ENCODE results near the gene OR5AR1.

The OR5AR1 gene

DNA sequence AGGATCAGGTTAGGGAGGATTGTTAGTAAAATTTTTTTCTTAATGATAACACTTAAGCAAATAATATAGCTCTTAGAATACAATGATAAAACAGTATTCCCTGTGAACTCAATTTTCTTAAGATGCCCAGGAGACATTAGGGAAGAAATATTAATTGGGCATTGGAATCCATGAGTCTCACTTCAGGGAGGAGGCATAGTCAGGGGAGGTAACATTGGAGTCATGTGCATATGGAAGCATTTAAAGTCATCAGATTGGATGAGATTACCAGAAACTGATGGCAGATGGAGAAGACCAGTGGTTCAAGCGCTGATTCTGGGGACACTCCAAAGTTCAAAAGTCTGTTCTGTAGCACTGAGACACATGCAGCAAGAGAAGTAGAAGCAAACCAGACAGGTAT is 35.3 kb downstream of the OR5AR1 start, which contains the start of gene OR9G1:
OR9G1 (plus strand) TSS at position 301 of the 400 bp plus-strand sequence. CDS start 1,293 bp downstream, outside the sequence.
- Histone ChIP-seq H3K9me3 (ENCODE audit: control insufficient read depth in 1 of 2, low read length in 2 of 2) (no peaks in the 10 kb centered on the region), H3K36me3 (ENCODE audit: control insufficient read depth in 1 of 2, insufficient read depth in 2 of 2, low read length in 2 of 2) (no peaks in the 10 kb centered on the region), H3K27ac (ENCODE audit: low read length) (no peak within 1 kb of the TSS)

DNA sequence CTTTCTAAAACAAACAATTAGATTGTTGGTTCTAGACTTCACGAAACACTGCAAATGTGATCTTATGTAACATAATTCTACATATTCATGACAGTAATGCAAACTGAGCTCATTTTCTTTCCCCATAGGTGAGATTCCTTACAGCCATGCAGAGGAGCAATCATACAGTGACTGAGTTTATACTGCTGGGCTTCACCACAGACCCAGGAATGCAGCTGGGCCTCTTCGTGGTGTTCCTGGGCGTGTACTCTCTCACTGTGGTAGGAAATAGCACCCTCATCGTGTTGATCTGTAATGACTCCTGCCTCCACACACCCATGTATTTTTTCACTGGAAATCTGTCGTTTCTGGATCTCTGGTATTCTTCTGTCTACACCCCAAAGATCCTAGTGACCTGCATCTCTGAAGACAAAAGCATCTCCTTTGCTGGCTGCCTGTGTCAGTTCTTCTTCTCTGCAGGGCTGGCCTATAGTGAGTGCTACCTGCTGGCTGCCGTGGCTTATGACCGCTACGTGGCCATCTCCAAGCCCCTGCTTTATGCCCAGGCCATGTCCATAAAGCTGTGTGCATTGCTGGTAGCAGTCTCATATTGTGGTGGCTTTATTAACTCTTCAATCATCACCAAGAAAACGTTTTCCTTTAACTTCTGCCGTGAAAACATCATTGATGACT is 36.9 kb downstream of the OR5AR1 start:
- Histone ChIP-seq H3K27me3 (ENCODE audit: low read depth, low read length) (no peaks in the 10 kb centered on the region), H3K9me3 (ENCODE audit: control insufficient read depth in 1 of 2, low read length in 2 of 2) (no peaks in the 10 kb centered on the region), H3K27ac (ENCODE audit: low read length) (no peak overlapping the region), H3K36me3 (ENCODE audit: control insufficient read depth in 1 of 2, insufficient read depth in 2 of 2, low read length in 2 of 2) (no peaks in the 10 kb centered on the region), H3K4me1 (ENCODE audit: control insufficient read depth in 1 of 2, insufficient read depth in 2 of 2, low read length in 2 of 2) (no peaks in the 10 kb centered on the region), H3K4me3 (ENCODE audit: low read depth in 1 of 2, low read length in 2 of 2) (no peak overlapping the region)

More for the DNA sequence above, 35.3 kb downstream of the OR5AR1 start, which contains the start of gene OR9G1:
- Histone ChIP-seq H3K4me3 (ENCODE audit: low read depth in 1 of 2, low read length in 2 of 2) (no peak within 1 kb of the TSS), H3K4me1 (ENCODE audit: control insufficient read depth in 1 of 2, insufficient read depth in 2 of 2, low read length in 2 of 2) (no peaks in the 10 kb centered on the region), H3K27me3 (ENCODE audit: low read depth, low read length) (no peaks in the 10 kb centered on the region)

DNA sequence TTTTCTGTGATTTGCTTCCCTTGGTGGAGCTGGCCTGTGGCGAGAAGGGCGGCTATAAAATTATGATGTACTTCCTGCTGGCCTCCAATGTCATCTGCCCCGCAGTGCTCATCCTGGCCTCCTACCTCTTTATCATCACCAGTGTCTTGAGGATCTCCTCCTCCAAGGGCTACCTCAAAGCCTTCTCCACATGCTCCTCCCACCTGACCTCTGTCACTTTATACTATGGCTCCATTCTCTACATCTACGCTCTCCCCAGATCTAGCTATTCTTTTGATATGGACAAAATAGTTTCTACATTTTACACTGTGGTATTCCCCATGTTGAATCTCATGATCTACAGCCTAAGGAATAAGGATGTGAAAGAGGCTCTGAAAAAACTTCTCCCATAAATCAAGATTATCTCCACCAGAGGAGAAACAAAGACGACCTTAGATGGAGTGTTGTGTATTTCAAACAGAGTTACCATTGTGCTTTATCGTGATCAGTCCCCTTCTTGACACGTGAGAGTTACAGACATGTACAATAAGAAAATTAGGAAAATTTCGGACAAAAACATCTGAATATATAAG is 37.5 kb downstream of the OR5AR1 start:
- H3K27me3 ChIP-seq (ENCODE audit: low read depth, low read length), result no peaks in the 10 kb centered on the region
- H3K27ac ChIP-seq (ENCODE audit: low read length), result no peak overlapping the region
- H3K9me3 ChIP-seq (ENCODE audit: control insufficient read depth in 1 of 2, low read length in 2 of 2), result no peaks in the 10 kb centered on the region
- no peaks in the 10 kb centered on the region for H3K36me3 ChIP-seq (ENCODE audit: control insufficient read depth in 1 of 2, insufficient read depth in 2 of 2, low read length in 2 of 2)
- no peak overlapping the region for H3K4me3 ChIP-seq (ENCODE audit: low read depth in 1 of 2, low read length in 2 of 2)
- no peaks in the 10 kb centered on the region for H3K4me1 ChIP-seq (ENCODE audit: control insufficient read depth in 1 of 2, insufficient read depth in 2 of 2, low read length in 2 of 2)

DNA sequence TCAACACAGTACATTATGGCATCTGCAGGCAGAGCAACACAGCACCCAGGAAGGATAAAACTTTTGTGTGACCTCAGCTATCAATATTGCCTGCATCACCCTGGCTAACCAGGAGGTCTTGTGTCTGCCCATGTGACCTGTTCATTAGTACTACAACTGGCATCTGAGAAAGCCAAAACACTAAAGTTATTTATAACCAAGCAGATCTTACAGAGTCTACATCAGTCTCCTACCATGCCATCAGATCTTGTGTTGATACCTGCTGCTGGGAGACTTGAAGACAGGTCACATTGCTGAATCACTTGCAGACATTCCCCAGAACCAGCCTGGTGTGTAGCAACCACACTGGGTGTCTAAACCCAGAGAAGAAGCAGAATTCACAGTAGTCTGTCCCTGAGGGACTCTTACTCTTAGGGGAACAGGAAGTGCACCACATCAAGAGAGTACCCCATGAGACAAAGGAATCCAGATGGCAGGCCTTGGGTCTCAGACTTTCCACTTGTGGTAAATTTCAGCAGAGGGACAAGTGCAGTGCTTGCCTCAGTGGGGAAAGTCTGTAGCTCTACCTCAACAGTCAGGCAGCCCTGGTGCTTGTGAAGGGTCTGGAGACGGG is 42.4 kb downstream of the OR5AR1 start:
- Histone ChIP-seq H3K27me3 (ENCODE audit: low read depth, low read length) (no peaks in the 10 kb centered on the region), H3K36me3 (ENCODE audit: control insufficient read depth in 1 of 2, insufficient read depth in 2 of 2, low read length in 2 of 2) (no peaks in the 10 kb centered on the region), H3K4me1 (ENCODE audit: control insufficient read depth in 1 of 2, insufficient read depth in 2 of 2, low read length in 2 of 2) (no peaks in the 10 kb centered on the region), H3K4me3 (ENCODE audit: low read depth in 1 of 2, low read length in 2 of 2) (no peak overlapping the region), H3K27ac (ENCODE audit: low read length) (no peak overlapping the region), H3K9me3 (ENCODE audit: control insufficient read depth in 1 of 2, low read length in 2 of 2) (peaks cover 0 to 8% of the 10 kb centered on the region in 2 donors)

DNA sequence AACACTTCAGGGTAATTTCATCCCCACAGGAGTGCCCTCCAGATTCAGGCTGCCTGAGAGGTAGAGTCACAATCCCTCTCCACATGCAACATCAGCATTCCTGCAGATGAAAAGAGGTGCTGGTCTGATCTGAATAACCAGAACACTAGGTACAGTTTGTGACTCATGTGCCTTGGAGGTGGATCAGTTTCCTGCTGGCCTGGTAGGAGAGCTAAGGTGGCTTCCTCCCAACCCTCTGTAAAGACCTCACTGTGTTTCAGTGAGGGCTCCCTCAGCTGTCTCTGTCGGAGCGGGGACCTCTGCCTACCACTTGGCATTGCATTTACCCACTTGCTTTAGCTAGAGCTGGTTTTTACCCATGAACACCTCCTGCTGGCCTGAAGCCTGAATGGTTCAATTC is 43.0 kb downstream of the OR5AR1 start:
- no peaks in the 10 kb centered on the region for H3K27me3 ChIP-seq (ENCODE audit: low read depth, low read length)
- peaks cover 0 to 8% of the 10 kb centered on the region in 2 donors for H3K9me3 ChIP-seq (ENCODE audit: control insufficient read depth in 1 of 2, low read length in 2 of 2)
- no peaks in the 10 kb centered on the region for H3K36me3 ChIP-seq (ENCODE audit: control insufficient read depth in 1 of 2, insufficient read depth in 2 of 2, low read length in 2 of 2)
- no peak overlapping the region for H3K27ac ChIP-seq (ENCODE audit: low read length)
- no peak overlapping the region for H3K4me3 ChIP-seq (ENCODE audit: low read depth in 1 of 2, low read length in 2 of 2)
- no peaks in the 10 kb centered on the region for H3K4me1 ChIP-seq (ENCODE audit: control insufficient read depth in 1 of 2, insufficient read depth in 2 of 2, low read length in 2 of 2)

DNA sequence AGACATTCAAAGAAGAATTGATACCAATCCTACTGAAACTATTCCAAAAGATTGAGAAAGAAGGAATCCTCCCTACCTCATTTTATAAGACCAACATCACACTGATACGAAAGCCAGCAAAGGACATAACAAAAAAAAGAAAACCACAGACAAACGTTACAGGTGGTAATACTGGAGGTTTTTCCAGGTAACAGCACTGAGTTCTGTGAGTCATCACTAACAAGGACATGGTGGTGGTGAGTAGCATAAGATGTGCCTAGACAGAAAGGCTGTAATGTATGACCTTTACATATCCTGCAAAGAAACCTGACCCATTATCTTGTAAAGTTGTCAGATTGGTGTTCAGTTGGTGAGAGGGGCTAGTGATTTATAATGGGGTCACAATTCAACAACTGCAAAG is 50.7 kb downstream of the OR5AR1 start:
- Histone ChIP-seq H3K27me3 (ENCODE audit: low read depth, low read length) (no peaks in the 10 kb centered on the region), H3K4me1 (ENCODE audit: control insufficient read depth in 1 of 2, insufficient read depth in 2 of 2, low read length in 2 of 2) (no peaks in the 10 kb centered on the region), H3K4me3 (ENCODE audit: low read depth in 1 of 2, low read length in 2 of 2) (no peak overlapping the region), H3K36me3 (ENCODE audit: control insufficient read depth in 1 of 2, insufficient read depth in 2 of 2, low read length in 2 of 2) (no peaks in the 10 kb centered on the region), H3K9me3 (ENCODE audit: control insufficient read depth in 1 of 2, low read length in 2 of 2) (peaks cover 0 to 8% of the 10 kb centered on the region in 2 donors), H3K27ac (ENCODE audit: low read length) (no peak overlapping the region)
